Fibroblast of skin of scalp (primary cell): ENCODE results near the gene CLK2.
"Not testable (repeated sequence)": the region's sequence is repeated elsewhere in the genome, so short reads cannot be mapped to it uniquely, and the experiment has no call there.

Source experiments
- DNase-seq: peaks from one replicate; pipeline ENCODE4 v3.0.0-alpha.2; 2013

The CLK2 gene

DNA sequence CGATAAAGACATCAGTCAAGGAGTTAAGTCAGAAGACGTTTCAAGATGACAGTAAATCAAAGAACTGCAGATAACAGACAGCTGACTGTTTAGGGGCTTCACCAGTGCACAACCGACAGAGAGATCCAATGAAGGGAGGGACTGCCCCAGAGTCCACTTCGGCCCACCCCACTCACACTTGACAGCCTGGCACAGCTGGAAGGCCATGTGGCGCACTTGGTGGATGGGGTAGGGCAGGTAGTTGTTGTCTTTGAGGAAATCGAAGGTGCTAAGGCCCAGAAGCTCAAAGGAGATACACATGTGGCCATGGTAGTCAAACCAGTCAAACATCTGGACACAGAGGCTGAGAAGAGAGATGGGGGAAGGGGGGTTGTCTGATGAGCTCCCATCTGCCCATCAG lies 6.8 kb downstream of the CLK2 start:
- no peak for DNase-seq

DNA sequence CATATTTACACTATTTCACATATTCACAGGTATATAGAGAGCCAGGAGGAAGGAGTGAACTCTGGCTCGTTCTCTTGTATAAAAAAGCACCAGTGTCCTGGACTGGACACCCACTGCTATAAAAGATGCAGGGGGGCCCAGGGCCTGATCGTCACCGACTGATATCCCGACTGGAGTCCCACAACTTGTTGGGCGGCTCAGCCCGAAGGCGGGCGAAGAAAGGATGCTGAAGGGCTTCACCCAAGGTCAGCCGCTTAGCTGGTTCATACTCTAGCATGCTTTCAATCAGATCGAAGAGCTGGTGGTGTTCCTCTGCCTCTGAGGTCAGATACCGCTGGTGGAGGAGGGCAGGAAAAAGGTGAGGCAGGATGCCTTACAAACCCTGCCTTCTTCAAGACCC lies 10.2 kb downstream of the CLK2 start:
- DNase-seq: no peak

DNA sequence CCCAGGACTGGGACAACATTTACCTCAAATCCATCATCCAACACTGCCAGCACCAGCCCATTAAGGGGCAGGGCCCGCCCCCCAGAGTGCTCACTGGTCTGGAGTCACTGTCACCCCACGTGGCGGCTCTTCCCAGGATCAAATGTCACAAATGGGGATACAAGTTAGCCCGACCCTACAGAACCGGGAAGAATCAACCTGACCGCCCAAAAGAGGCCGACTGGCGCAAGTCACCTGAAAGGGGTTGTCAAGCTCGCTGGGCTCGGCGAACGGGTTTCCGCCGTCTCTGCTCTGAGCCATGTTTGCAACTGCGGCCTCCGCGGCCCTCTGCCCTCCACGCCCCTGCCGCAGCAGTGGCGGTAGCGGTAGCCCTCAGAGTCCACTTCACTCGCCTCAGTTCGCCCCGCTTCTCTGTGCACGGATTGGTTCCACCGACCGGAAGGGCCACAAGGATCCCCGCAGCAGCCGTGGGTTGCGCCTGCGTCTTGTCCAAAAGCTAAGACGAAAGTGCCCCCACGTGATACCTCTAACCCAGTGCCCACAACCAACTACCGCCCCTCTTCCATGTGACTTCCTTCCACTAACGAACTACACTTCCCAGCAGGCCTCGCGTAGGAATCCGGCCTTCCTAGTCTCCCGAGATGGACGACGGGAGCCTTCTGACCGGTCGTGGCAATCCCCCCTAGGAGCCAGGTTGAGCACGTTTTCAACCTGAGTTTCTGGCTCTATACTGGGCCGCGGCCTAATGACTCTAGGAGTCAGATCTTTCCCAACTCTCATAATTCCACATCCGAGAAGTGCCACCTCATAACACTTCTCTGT lies 11.2 kb downstream of the CLK2 start, which contains the start of gene SCAMP3:
SCAMP3 (minus strand) TSS at position 509 of the 822 bp plus-strand sequence; CDS start at position 300, 209 bp downstream.
- peak; percentile 98 for DNase-seq

DNA sequence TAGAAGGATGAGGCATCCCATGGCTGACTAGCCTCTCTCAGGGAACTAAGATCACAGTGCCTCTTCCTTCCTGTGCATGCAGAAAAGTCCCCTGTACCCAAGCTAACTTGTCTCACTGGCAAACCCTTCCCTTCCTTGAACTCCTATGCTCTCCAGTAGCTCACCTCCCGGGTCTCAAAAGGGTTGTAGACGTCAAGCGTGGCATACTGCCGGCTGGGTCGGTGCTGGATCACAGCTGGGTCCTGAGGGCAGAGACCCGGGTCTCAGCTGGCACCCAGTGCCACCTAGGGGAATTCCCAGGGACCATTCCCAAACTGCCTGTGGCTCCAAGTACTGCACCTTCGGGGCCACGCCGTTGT lies 11.8 kb downstream of the CLK2 start:
- no peak for DNase-seq

DNA sequence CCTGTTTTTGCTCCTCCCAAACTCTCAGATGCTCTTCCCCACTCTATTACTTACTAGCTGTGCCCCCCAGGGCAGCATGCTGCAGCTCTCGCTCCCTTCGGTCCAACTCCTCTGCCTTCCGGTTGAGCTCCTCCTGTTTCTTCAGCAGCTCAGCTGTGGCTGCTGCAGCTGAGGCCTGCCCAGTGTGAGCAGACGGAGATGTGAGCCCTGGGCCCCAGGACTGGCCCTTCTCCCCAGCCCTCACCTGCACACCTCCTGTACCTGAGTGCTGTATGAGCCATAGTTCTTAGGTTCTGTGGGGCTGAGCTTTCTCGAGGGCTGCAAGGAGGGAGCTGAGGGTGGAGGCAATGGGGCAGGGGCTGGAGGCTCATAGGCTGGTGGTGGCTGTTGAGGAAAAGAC lies 13.0 kb downstream of the CLK2 start:
- no peak for DNase-seq

DNA sequence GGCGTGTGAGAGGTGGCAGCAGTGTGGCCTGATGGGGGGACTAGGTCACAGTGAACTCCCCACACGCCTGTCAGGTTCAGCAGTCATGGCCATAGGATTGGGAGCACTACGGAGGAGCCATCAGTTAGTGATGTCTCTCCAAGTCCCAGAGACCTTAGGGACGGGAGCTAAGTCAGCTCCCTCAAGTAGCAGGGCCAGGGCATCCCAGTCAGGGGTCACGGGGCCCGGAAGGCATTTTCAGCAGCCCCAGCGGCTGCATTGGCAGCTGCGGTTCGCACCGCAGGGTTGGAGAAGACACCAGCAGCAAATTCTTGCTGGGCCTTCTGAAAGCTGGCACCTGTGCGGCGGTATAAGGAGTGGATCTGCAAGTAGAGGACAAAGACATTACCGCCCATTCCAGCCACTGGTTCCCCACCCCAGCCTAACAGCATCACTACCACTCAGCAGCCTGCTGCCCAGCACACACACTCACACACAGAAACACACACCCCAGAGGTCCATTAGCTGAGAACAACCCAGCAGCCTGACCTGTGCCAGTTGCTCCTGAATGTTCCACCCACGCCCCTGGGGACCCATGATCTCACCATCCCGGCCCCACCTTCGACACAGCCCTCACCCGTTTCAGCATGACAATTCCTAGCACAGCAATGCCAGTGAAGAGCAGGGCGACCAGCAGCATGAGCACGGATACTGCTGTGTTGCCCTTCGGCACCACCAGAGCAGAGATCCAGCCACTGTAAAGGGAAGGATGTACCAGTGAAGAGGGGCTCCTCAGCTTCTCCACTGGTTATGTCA lies 17.0 kb downstream of the CLK2 start:
- DNase-seq: no peak

DNA sequence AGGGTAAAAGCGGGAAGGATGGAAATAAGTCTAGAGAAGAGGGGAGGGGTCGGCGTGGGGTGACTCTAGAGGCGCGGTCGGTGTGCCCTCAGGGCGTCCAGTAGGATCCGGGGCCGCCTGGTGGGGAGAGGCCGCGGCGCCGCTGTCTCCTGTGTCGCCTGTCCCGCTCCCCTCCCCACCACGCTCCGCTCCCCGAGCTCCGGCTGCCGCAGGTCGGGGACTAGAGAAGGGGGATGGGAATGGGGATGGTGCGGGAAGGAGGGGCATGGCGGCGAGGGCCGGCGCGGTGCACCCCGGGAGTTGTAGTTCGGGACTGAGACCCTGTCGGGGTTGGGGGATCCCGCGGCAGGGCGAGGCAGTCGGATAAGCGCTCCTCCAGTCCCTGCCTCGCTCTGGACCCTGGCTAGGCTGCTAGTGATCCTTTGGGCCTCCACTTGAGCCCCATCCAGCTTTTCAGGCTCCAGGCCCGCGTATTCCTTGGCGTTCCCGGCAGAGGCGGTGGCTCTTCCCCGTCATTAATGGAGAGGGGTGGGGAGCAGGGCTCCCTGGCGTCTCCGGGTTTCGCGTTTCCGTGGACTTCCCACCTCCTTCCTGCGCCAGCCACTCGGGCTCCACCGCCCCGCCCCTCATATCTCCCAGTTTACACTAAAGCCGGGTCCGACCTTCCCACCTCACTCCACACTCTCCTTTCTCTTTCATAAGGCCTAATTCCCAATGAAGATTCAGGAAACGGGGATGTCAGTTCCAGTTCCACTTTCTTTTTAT lies 17.9 kb downstream of the CLK2 start, which contains the start of gene ENTREP3:
ENTREP3 (minus strand) TSS at position 241 of the 765 bp plus-strand sequence. CDS start 606 bp downstream, outside the sequence.
- peak; percentile 82 for DNase-seq

DNA sequence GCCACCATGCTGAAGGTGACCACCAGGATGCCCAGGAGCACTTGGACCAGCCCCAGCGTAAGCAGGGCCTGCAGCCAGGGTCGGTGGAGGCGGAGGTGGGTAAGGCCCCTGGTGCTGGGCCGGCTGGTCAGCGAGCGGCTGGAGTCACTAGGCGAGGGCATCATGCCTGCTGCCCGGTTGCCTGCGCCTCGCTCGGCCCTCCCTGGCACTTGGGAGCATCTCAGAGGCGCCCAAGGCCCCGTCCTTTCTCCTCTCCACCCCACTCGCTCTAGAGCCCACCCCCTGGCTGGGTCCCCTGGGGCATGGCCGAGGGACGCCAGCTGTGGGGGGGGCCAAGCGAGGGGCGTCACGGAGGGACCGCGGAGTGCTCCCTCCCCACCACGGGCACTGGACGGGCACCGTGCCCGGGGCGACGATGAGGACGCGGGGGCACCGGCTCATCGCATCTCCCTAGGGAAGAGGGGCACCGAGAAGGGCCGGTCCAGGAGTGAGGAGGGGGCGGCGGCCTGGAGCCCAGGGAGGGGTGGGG lies 18.5 kb downstream of the CLK2 start:
- DNase-seq: no peak

DNA sequence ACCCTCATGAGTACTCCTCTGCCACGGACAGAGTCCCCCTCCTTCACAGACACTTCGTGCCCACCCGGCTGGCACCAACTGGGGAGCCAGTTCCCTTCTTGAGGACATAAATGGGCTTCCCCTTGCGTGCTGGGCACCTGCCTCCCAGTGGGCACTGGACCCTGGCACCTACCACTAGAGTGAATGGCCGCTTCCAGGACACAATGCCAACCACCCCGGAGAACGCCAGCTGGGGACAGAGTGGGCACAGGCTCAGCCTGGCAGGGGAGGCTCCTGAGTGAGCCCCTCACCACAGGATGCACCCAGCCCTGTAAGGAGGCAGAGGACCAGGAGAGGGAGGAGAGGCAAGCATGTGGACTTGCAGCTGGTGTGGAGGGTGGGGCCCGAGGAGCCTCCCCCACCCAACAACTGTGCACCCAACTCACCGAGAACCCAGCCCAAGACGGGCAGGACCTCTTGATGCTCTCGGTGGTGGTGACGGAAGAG lies 19.0 kb downstream of the CLK2 start:
- DNase-seq: no peak

DNA sequence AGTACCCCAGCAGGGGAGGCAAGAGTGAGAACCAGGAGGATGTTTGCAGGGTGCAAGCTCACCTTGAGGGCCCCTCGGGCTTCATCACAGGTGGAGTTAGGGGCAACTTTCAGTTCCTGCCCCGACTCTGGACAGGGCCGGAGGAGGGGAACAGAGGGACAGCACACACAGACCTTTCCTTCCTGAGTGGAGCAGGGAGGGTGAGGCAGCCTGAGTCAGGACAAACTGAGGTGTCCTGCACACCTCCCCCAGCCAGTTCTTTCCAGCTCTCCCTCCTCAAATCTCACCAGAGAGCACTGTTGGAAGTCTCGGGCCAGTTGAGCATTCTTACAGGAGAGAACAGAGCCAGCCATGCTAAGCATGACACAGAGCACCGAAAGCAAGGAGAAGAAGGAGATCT lies 19.5 kb downstream of the CLK2 start:
- no peak for DNase-seq

DNA sequence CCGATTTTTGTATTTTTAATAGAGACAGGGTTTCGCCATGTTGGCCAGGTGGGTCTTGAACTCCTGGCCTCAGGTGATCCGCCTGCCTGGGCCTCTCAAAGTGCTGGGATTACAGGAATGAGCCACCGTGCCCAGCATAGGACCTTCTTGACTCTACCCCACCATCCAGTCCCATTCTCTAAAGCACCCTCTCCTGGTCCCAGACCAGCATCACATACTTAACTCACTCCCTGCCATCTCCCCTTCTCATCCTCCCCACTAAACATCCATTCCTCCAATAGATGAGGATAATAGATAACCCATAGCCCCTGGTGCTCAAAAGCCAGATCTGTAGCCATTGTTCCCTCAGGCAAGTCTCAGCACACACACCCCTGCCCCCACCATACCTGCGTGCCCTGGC lies 20.1 kb downstream of the CLK2 start:
- no peak for DNase-seq

DNA sequence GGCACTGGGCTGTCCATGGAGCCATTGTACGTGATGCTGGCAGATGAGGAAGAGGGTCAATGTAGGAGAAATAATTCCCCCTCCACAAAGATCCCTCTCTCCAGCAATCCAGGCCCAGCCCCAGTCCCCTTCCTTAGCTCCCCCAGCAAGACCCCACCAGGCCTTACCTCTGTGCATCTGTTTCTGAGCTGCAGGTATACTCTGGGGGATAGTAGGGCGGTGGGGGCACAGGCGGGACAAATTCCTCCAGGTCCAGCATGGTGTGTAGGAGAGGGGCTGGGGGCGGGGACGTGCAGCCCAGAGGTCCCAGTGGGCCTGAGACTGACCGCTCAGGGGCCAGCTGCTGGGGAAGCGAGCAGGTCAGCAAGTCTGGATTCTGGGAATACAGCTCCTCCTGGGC lies 21.7 kb downstream of the CLK2 start:
- no peak for DNase-seq

DNA sequence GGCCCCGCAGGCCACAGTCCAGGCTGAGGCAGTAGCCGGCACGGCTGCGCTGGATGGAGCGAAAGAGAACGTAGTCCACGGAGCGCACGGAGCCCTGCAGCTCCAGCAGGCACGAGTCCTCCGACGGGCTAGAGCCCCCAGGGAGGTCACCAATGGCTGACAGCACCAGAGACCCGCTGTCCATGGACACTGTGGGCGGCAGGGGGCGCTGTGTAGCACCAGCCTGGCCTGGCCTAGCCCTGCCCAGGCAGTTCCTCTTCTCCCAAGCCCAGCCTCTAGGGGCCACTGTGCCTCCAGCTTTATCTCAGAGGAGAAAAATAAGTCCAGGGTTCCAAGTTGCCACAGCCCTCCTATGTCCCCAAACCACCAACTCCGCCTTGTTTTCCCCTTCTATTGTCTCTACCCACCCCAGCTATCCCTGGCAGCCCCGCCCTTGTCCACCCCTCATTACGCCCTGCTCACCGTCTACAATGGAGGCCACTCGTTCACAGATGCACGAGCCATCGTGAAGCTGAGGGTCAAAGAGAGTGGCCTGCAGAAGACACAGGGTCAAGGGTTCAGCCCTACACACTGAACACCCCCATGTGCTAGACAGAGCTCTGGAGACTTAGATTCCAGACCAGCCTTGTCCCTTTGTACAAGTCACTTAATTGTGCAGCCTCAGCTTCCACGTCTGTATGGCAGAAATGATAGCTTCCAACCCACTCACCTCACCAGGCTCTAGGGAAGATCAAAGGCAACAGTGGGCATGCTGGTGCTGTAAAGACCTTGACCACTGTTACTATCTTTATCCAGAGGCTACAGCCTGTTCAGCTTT lies 22.5 kb downstream of the CLK2 start:
- peak; percentile 92 for DNase-seq

DNA sequence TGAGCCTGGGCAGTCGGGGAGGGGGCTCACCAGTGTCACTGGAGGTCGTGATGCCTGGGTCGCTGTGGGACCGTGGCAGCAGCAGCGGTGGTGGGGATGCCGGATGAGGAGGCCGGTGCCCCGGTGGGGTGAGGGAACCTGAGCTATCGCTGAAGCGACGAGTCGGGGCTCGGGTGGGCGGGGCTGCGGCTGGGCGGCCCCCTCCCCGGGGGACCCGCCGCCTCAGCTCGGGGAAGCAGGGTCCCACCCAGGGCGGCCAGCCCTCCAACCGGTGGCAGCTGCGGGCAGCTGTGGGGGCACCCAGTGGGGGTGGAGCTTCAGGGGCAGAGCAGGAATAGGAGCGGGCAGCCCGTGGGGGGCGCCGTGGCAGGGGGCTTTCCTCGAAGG lies 23.1 kb downstream of the CLK2 start:
- DNase-seq: no peak

DNA sequence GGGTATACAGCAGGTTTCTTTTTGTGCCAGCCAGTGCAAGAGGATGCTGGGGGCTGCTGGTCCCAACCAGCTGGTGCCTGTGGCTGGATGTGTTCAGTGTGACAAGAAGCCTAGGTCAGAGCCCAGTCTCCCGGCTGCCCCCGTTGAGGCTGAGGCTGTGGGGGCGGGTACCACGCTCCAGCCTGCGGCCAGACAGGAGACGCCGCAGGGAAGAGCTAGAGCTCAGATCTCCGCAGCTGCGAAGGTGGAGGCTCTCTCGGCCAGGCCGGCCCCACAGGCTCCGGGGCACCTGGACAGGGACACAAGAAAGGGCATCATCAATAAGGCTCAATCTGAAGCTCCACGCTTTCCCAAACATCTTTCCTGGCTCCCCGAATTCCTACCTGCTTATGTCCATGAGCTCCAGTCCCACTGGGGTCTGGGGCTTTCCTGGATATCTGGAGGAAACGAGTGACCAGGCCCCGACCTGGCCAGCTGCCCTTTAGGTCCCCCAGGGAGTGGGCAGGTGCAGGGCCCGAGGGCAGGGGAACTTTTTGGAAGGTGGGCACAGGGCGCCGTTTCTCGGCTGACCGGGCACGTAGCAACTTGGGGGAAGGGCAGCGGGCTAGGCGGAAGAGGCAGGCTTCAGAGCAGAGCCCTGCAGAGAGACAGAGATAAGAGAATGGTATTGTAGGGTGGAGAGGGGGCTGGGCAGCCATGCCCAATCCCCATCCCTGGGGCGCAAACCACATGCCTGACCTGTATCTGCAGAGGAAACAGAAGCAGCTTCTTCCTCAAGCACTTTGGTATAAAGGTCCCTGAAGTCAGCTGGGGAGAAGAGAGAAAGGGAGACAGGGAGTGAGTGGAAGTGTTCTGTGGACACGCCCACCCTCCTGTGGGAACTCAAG lies 25.4 kb downstream of the CLK2 start:
- DNase-seq: no peak

DNA sequence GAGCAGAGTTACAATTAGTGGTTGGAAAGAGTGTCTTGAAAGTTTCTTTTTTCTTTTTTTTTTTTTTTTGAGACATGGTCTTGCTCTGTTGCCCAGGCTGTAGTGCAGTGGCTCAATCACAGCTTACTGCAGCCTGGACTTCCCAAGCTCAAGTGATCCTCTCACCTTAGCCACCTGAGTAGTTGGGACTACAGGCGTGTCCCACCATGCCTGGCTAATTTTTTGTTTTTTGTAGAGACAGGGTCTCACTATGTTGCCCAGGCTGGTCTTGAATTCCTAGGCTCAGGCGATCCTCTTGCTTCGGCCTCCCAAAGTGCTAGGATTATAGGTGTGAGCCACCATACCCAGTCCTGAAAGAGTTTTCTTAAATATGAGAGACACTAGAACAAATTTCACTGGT lies 26.5 kb downstream of the CLK2 start:
- DNase-seq: not testable (repeated sequence)

DNA sequence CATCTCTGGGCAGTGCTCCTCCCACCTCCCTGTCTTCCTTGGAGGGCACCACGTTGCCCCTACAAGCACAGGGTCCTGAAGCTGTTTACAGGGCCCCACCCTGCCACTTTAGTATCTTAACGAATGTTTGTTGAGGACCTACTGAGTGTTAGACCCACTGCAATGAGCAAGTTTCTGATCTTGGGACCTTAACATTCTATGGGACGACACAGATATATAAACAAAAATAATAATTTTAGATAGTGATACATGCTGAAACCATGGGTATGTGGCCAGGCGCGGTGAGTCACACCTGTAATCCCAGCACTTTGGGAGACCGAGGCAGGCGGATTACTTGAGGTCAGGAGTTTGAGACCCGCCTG lies 28.2 kb downstream of the CLK2 start:
- no peak for DNase-seq

DNA sequence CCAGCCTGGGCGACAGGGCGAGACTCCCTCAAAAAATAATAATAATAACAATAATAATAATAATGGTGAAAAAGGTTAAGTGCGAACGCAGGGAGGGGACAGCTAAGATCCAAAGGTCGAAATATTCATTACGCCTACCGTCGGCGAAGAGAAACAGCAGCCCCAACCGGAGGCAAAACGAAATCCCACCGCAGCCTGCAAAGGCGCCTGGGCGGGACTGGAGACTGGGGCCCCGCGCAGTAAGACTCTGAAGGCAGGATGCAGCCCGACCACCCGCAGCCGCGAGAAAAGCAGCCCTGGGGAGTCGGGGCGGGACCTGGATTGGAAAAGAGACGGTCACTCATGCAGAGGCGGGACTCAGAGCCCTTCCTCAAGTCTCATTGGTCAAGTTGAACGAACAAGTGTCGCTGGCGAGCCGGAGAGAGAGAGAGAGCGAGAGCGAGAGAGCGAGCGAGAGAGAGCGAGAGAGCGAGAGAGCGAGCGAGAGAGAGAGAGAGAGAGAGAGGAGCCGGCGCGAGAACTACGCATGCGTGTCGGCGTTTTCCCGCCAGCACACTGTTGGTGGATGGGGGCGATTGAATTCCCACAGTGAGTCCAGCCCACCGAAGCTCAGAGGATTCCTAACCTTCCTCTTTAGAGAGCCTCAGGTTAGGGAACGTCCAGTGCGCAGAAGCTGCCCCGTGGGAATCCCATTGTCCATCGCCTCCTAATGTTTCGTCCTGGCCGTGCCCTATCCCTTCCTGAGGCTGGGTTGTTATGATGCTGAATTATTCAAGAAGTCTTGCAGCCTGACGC lies 28.7 kb downstream of the CLK2 start:
- DNase-seq: peak; percentile 100

DNA sequence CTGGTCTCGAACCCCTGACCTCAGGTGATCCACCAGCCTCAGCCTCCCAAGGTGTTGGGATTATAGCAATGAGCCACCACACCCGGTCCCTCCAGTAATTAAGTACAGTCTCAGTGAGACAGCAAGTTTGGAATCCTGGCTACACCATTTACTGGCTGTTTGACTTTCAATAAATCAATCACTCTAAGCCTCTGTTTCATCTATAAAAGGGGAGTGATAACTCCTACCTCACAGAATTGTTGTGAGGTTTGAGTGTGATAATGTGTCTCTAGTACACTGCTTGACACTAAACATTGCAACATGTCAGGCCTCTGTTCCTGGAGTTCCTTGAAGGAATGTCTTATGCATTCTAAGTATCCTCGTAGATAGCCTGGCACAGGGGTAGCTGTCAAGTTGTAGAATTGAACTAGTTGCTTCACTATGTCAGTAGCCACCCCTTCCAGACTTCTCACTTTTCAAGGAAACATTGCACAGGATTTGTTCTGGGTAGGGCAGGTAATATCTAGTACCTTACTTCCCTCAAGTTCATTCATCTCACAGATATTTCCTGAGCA lies 30.4 kb downstream of the CLK2 start:
- DNase-seq: no peak

DNA sequence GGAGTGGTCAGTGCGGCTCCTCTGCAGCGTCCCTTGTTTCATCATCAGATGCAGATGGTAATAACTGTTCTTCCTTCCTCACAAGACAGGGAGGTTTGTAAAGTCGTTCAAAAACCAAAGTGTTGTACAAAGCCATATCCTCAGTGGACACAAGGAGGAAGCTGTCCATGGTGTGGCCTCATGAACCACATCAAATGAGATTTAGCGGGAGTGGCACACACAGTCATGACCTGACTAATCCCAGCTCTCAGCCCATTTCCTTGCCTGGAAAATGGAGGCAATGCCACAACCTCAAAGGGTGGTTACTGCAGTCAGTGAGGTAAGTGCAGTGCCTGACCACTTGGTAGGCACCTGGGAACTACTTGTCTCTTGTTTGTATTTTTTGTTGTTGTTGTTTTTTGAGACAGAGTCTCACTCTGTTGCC lies 31.5 kb downstream of the CLK2 start:
- DNase-seq: no peak
